ENCODE data around the gene TERT.

The TERT gene

DNA sequence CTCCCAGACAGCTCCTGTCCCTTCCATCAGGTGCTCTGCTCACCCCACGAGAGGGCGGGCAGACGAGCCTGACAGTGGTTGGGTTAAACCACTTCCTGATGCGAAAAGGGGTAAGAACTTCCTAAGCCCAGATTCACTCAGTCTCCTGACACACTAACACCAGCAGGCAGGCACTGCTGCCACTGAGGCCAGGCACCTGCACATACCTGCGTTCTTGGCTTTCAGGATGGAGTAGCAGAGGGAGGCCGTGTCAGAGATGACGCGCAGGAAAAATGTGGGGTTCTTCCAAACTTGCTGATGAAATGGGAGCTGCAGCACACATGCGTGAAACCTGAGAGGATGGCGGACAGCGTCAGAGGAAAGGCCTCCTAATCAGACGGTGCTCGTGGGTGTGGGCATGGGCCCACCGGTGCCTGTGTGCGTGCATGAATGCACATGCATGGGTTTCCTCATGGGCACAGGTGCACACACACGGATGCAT is 39.7 kb downstream of the TERT start:
- DNase-seq = no peak

DNA sequence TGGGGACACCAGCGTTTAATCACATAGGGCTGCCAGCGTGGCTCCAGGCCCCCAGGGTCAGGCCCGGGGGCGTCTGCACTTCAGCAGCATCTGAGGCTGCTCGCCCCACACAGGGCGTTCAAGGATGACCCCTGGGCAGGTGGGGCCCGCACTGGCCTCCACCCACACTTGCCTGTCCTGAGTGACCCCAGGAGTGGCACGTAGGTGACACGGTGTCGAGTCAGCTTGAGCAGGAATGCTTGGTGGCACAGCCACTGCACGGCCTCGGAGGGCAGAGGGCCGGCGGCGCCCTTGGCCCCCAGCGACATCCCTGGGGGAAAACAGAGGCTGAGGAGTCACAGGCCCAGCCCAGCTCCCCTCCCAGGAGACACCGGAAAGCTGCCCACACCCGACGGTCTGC is 40.7 kb downstream of the TERT start:
- DNase-seq = no peak

DNA sequence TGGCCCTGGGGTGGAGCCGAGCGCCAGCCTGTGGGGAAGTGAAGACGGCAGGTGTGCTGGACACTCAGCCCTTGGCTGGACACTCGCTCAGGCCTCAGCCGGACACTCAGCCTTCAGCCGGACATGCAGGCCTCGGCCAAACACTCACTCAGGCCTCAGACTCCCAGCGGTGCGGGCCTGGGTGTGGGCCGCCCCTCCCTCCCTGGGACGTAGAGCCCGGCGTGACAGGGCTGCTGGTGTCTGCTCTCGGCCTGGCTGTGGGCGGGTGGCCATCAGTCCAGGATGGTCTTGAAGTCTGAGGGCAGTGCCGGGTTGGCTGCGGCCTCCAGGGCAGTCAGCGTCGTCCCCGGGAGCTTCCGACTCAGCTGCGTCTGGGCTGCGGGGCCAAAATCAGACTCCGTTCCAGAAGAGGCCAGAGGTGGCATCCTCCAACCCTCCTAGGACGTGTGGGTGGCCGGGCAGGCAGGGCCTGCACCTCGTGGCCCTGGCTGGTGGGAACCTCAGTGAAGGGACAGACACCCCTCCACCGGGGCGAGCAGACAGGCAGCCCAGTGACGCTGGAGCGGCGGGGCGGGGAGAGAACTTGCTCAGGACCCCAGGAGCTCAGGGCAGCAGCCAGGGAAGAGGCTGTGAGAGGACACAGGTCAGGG is 41.3 kb downstream of the TERT start:
- DNase-seq = no peak

DNA sequence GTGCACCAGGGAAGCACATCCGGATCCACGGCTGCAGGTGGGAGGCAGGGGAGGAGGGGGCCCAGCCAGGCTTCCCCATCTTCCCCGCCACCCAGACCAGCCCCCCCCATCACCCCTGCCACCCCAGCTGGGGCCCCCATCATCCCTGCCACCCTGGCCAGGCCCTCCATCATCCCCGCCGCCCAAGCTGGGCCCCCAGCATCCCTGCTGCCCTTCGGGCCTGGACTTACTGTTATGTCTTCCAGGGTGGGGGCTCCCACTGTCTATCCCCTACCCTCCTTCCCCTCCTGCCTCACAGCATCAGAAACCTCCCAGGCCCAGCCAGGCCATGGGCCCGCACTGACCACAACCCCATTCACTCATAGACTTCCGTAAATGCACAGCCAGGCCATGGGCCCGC is 42.2 kb downstream of the TERT start:
- no peak for DNase-seq

DNA sequence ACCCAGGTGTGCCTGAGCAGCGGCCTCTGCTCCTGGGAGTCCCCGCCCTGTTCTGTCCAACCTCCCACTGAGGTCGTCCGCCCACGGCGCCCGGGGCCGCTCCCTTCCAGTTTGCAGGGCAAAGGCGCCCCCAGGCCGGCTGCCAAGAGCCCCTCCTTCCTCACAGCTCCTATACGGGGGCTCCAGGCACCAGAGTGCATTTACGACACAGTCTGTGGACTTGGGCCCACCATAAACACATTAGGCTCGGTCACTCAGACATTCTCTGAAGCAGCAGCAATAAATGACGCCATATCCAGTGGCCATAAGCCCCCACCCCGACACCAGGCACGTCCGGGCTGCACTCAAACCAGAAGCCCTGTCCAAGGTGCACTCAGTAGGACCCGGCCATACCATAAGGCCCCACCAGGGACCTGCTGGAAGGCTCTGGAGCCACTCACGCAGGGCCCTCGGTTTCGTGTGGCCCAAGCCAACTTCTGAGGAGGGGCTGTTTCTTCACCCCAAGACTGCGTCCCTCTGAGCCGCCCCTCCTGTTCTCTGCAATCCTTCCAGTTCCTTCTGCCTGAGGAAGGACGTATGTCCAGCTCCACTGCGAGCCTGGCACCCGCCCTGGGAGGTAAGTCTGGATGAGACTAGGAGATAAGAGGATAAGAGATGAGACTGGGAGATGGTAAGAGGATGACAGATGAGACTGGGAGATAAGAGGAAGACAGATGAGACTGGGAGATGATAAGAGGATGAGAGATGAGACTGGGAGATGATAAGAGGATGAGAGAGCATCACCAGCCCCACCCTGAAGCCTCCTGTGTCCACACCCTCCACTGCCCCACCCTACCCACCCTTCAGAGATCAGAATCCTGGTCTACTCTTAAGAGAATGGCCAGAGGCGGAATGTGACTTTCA is 42.9 kb downstream of the TERT start:
- no peak for DNase-seq

DNA sequence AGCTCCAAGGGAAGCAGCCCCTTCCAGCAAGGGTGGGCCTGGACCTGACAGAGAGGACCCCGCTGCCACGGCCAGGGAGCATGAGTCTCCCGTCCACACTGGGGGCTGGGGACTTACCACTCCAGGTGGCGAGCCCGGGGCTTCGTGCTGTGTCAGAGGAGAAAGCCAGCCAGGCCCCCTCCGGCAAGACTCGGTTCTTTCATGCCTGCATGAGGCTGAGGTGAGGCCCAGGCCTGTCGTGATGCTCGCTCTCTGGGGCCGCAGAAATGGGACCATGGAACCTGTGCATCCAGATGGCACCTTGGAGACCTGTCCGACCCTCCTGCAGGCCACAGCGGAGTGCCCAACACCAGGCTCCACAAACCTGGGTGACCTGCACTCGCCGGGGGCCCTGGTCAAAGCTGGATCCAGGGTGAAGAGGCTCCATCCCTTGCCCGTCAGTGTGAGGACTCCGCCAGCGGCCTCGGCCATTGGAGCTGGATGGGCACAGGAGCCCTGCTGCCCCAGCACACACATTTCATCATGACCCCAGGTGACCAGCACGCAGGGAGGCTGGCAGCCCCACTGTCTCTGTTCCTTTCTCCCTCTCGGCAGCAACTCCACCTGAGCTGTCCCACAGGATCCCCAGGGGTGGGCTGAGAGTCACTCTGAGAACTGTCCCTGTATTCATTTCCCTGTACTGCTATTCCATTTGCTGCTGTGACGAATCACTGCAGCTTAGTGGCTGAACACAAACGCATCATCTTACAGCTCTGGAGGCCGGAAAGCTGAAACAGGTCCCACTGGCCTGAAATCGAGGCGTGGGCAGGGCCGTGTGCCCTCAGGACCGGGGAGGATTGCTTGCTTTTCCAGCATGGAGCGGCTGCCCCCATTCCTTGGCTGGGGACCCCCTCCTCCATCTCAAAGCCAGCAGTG is 45.2 kb downstream of the TERT start:
- DNase-seq = no peak

DNA sequence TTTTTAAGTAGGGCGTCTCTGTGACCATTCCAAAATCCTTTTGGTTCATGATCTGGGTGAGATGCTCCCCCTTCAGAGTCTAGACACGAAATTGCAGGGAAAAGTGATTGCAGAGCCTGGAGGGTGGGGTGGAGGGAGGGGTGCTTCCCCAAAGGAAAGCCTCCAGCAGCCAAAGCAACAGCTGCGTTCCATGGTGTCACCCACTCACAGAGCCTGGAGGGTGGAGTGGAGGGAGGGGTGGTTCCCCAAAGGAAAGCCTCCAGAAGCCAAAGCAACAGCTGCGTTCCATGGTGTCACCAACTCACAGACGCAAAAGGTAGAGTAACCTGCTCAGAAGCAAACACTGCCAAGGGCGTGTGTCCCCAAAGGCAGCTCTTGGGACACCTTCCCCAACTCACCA is 47.1 kb downstream of the TERT start:
- no peak for DNase-seq

DNA sequence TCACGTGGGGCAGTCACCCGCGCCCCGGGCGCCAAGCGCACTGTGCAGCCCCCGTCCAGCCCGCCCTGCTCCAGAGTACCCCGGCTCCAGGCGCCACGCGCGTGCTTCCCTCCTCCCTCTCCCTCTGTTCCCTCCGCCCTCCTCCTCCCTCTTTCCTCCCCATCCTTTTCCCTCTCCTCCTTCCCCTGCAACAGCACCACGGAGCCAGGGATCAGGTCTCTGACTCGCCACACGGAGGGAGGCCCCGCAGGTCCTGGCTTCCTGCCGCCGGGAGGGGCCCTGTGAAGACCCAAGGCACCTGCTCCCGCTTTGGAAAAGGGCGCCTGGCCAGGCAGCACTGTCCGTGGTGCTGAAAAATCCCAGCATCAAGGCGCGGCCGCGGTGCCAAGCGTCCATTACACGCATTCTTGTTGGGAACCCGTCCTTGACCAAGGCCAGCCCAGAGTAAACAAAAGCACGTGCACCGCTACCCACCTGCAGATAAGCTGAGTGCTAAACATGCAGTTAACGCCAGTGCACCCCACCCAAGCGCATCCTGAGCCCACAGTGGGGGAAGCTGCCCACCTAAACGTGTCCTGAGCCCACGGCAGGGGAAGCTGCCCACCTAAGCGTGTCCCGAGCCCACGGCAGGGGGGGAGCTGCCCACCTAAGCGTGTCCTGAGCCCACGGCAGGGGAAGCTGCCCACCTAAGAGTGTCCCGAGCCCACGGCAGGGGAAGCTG is 48.0 kb downstream of the TERT start:
- DNase-seq = no peak

DNA sequence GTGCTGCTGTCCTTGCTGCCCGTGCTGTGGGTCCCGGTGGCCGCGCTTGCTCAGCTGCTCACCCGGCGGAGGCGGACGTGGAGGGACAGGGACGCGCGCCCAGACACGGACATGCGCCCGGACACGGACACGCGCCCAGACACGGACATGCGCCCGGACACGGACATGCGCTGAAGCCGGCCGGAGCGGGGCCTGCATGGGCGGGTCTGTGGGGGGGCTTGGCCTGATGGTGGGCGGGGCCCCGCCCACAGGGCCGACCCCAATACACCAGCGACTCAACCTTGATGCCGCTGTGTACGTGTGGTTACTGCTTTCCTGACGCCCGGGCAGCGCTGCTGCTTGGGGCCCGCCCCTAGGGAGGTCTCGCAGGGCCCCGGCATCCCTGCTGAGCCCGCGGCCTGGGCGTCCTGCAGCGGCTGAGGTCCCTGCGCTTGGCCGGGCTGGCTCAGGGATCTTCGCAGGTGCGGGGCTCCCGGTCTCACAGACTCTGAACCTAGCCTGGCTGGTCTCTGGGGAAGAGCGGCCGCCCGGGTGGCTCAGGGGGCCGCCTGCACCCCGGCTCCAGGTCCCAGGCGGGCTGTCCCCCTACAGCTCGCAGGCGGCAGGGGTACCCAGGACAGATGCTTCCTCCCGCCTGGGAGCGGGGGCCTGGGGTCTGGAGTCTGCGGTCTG is 48.8 kb downstream of the TERT start:
- DNase-seq = no peak

DNA sequence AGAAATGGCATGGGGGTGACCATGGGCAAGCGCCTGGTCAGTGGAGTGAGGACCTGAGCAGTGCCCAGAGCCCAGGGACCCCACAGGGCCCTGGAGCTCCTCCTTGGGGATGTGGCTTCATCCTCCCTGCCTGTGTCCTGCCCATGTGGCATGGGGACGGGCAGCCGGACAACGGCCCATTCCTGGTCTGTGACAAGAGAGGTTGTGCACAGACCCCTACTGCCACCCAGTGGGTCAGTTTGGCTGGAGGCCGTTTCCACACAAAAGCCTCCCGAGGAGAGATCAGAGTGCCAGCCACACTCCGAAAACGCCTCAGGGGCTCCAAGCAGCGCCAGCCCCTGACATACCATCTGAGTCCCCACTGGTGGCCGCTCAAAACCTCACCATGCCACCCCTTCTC is 49.9 kb downstream of the TERT start:
- DNase-seq = no peak

DNA sequence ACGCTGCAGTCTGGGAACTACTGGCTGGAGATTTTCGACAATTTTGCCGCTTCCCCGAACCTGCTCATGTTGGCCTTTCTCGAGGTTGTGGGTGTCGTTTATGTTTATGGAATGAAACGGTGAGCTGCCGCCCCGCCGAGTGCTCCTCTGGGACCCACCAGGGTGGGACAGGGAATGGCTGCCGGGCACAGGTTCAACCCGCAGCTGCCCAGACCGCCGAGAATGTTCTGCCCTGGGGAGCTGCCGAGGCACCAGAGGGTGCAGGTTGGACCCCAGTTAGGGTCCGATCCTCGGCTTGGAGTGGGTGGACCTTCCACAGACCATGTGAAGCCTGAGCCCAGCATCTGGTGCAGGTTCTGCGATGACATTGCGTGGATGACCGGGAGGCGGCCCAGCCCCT is 50.6 kb downstream of the TERT start:
- DNase-seq = no peak

DNA sequence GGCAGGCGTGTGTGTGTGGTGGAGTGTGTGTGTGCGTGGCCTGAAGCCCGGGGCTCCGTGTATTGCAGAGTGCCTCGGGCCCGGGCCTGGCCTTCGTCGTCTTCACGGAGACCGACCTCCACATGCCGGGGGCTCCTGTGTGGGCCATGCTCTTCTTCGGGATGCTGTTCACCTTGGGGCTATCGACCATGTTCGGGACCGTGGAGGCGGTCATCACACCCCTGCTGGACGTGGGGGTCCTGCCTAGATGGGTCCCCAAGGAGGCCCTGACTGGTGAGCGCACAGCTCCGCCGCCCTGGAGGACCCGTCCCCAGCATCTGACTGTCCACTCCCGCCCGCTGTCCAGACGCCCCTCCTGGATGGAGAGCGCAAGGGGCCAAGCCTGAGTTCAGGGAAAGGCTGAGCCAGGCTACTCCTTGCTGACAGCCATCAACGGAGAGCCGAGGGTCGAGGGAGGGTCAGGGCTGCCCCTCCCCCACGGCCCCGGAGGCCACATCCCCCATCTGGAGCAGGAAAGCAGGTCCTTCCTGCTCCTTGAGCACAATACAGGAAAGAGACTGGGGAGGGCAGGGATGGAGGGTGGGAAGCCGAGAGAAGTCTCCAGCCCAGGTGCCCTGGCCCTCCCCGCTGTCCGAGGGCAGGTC is 51.3 kb downstream of the TERT start:
- DNase-seq = no peak

DNA sequence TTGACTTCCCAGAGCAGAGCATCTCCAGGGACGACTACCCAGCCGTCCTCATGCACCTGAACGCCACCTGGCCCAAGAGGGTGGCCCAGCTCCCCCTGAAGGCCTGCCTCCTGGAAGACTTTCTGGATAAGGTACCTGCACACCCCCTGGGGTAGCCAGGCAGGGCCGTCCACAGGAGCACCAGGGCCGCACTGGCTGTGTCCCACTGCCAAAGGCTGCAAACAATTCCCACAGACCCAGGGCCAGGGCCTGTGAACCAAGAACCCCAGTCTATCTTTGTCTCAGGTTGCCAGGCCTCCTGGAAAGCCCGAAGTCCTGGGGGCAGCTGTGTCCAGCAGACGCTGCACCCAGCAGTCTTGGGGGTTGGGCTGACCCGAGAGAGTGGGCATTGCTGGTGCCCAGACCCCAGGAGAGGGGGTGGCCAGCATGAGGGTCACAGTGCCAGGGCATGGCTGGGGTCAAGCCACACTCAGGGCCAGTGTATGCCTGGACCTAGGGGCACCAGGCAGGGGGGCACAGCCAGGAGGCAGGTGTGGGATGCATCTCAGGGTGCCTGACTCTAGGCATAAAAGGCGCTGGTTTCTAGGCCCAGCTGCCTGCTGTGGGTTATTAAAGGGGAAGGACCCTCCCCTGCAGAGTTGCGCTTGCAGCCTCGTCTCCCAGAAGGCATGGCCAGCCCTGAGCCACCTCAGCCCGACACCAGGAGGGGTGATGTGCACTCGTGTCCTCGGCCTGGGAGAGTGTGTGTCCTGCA is 52.0 kb downstream of the TERT start:
- DNase-seq = no peak

DNA sequence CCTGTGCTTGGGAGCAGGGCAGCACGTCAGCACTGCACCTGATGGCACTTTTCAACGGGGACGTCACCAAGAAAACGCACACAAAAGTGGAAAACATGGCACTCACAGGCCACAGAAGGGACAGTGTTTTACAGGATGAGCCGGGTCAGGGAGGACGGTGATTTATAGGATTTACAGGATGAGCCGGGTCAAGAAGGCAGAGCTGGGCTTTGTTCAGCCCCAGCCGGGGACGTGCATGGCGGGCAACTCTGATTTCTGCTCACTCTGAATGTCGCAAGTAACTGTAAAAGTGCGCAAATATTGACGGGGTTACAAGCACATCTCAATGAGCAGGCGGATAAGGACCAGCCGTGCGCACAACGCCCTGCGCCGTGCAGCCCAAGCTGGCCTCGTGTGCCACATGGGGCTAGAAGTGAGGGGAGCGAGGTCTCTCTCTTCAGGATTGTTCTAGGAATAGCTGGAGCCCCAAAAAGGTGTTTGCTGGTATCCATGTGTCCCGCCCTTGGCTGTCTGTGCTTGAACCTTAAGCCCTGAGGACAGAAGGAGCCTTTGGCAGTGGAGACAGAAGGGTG is 53.3 kb downstream of the TERT start:
- DNase-seq = no peak

DNA sequence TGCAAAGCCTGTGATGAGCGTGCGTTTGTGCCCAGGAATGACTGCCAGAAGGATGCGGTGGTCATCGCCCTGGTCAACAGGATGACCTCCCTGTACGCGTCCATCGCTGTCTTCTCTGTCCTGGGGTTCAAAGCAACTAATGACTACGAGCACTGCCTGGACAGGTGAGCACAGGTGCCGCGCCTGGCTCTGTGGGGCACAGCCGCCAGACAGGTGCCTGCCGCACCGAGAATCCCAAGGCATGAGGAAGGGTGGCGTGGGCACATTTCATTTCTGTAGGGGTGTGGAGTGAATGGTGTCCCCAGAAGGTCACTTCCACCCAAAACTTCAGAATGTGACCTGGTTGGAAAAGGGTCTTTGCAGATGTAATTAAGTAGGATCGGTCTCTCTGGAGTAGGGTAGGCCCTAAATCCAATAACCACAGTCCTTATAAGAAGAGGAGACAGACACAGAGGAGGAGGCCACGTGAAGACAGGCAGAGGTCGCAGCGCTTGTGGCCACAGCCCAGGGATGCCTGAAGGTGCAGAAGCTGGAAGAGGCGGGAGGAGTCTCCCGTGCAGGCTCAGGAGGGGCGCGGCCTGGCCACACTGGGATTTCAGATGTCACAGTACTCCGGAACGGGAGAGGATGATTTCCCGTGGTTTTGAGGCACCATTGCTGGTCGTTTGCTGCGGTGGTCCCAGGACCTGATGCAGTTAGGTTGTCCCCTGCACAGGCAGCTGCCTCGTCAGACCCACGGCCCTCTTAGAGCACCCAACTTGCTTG is 54.2 kb downstream of the TERT start:
- DNase-seq = no peak

DNA sequence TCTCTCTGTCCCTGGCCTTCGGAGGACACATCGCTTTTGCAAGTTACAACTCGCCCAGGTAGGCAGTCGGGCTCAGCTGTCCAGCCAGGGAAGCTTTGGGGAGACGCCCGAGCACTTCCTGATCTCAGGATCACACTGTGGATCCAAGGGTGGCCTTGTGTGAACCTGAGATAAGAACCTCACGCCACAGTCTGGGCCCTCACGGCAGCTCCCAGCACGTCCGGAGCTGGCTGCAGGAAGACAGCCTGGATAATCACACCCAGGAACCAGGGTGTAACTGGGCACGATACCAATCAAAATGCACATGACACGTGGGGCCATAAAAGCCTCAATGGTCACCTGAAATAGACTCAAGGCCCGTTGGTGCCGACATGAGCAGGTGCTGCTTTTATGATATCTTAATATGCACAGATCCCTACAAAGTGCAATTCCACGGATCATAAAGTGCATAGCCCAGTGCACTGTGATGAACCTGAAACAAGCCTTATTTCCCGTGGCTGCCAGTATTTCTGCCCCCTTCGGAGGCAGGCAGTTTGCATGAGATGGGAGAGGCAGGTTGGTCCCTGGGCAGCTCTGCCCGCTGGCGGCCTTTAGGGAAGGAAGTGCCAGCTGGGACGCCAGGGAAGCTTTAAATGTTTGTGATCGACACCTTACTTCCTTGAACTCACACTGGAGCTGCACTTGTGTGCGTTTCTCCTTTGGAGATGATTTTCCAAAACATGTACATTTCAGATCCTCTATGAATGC is 55.2 kb downstream of the TERT start:
- no peak for DNase-seq

DNA sequence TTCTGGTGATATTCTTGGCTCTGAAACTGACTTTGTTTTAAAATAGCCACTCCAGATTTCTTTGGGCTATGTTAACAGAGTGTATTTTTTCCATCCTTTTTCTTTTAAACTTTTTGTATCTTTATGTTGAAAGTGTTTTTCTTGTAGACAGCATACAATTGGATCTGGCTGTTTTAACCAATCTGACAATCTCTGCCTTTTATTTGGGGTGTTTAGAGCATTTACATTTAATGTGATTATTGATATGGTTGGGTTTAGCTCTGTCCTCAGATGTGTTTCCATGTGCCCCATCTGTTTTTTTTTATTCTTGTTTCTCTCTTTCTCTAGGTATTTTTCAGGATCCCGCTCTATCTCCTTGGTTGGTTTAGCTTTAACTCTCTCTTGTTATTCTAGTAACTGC is 59.0 kb downstream of the TERT start:
- DNase-seq = no peak

DNA sequence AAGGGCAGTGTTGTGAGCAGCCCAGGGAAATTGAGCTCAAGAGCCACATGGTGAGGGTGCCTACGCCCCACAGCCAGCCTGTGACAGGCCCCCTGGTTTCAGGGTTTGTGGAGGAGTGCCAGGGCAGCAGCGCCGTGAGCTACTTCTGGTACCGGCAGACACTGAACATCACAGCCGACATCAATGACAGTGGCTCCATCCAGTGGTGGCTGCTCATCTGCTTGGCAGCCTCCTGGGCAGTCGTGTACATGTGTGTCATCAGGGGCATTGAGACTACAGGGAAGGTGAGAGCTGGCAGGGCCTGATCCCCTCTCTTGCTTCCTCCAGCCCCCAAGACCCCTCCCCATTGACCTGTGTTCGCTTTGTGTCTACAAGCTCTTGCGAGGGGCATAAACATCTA is 59.5 kb downstream of the TERT start:
- DNase-seq = no peak

DNA sequence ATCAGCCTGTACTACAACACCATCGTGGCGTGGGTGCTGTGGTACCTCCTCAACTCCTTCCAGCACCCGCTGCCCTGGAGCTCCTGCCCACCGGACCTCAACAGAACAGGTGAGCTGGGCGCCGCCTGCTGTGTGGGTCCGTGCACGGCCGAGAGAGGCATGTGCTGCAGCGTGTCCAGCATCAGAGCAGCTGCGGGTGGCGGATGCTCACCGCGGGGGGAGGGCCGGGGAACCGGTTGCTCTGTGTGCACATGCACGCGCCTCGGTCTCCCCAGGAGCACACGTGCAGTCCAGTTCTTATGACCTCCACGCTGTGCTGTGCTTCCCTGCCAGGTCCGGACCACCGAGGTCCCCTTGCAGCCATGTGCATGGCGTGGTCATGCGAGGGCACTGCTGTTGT is 62.1 kb downstream of the TERT start:
- DNase-seq = no peak
